HCT116 (cell line): ENCODE results near the gene MAP3K8.

Experiments
- CTCF ChIP-seq, 3 experiments: fragments of 200-600 bp in 1 of 3; sonication (generic) in 1 of 3; IDR thresholded peaks in 2 of 3; conservative IDR thresholded peaks in 1 of 3; 2 replicates each; pipeline ENCODE4 v1.5.1; 2012 to 2017; ENCODE audit warnings: low read depth in 2 of 3, low read length in 2 of 3, antibody characterized with exemption in 1 of 3, borderline replicate concordance in 1 of 3, control low read depth in 1 of 3, mild to moderate bottlenecking in 1 of 3, mixed read lengths in 1 of 3, mixed run types in 1 of 3, moderate library complexity in 1 of 3; ENCODE audit not compliant: insufficient read depth in 1 of 3
- ELF1 ChIP-seq: IDR thresholded peaks from 2 replicates; pipeline ENCODE4 v1.6.1; 2012; ENCODE audit warnings: low read depth, borderline replicate concordance
- EZH2 ChIP-seq: fragments of 200-600 bp; sonication (generic); IDR thresholded peaks from 2 replicates; pipeline ENCODE4 v1.6.1; 2017; ENCODE audit warnings: antibody characterized with exemption, mixed run types
- EZH2phosphoT487 ChIP-seq: fragments of 200-600 bp; IDR thresholded peaks from 2 replicates; pipeline ENCODE4 v1.6.1; 2018; ENCODE audit warnings: antibody characterized with exemption, borderline replicate concordance
- JUND ChIP-seq: IDR thresholded peaks from 2 replicates; pipeline ENCODE4 v1.6.1; 2012
- POLR2A ChIP-seq: IDR thresholded peaks from 2 replicates; pipeline ENCODE4 v1.7.0; 2011; ENCODE audit warnings: borderline replicate concordance; ENCODE audit not compliant: insufficient read depth, insufficient read length; ENCODE audit errors: extremely low read depth
- POLR2AphosphoS5 ChIP-seq: IDR thresholded peaks from 2 replicates; pipeline ENCODE4 v1.6.1; 2011; ENCODE audit warnings: mild to moderate bottlenecking, low read depth, low read length, moderate library complexity
- RAD21 ChIP-seq: IDR thresholded peaks from 2 replicates; pipeline ENCODE4 v1.6.1; 2012; ENCODE audit warnings: low read depth, mild to moderate bottlenecking
- SIN3A ChIP-seq: IDR thresholded peaks from 2 replicates; pipeline ENCODE4 v1.6.1; 2012; ENCODE audit warnings: low read depth
- SP1 ChIP-seq: IDR thresholded peaks from 2 replicates; pipeline ENCODE4 v1.6.1; 2012; ENCODE audit warnings: low read depth
- YY1 ChIP-seq: IDR thresholded peaks from 2 replicates; pipeline ENCODE4 v1.6.1; 2011; ENCODE audit warnings: low read length, low read depth, moderate library complexity, mild to moderate bottlenecking; ENCODE audit not compliant: insufficient replicate concordance; ENCODE audit errors: extremely low read depth
- TF ChIP-seq, protein P1 (sequence below): IDR thresholded peaks from 2 replicates; pipeline ENCODE4 v1.6.1; 2012; ENCODE audit warnings: low read depth
- TF ChIP-seq, protein P2 (sequence below): IDR thresholded peaks from 2 replicates; pipeline ENCODE4 v1.6.1; 2012
- TF ChIP-seq, protein P3 (sequence below): IDR thresholded peaks from 2 replicates; pipeline ENCODE4 v1.6.1; 2011; ENCODE audit warnings: mild to moderate bottlenecking, low read length, moderate library complexity; ENCODE audit not compliant: insufficient replicate concordance; ENCODE audit errors: extremely low read depth

GRCh38 chr10:30411263-30411662 lies 22.7 kb upstream of the MAP3K8 start:
- TF ChIP-seq CTCF (IDR thresholded peaks at IDR 0.05 in 2 of 3, conservative IDR thresholded peaks at IDR 0.05 in 1 of 3; ENCODE audit: borderline replicate concordance in 1 of 3, insufficient read depth in 1 of 3, low read depth in 2 of 3, low read length in 2 of 3) (no peak), POLR2A (no peak), ELF1 (no peak), EZH2 (no peak), JUND (no peak), POLR2AphosphoS5 (no peak), EZH2phosphoT487 (no peak), SP1 (no peak), YY1 (no peak), SIN3A (no peak), RAD21 (no peak)
- TF ChIP-seq, protein P1, sequence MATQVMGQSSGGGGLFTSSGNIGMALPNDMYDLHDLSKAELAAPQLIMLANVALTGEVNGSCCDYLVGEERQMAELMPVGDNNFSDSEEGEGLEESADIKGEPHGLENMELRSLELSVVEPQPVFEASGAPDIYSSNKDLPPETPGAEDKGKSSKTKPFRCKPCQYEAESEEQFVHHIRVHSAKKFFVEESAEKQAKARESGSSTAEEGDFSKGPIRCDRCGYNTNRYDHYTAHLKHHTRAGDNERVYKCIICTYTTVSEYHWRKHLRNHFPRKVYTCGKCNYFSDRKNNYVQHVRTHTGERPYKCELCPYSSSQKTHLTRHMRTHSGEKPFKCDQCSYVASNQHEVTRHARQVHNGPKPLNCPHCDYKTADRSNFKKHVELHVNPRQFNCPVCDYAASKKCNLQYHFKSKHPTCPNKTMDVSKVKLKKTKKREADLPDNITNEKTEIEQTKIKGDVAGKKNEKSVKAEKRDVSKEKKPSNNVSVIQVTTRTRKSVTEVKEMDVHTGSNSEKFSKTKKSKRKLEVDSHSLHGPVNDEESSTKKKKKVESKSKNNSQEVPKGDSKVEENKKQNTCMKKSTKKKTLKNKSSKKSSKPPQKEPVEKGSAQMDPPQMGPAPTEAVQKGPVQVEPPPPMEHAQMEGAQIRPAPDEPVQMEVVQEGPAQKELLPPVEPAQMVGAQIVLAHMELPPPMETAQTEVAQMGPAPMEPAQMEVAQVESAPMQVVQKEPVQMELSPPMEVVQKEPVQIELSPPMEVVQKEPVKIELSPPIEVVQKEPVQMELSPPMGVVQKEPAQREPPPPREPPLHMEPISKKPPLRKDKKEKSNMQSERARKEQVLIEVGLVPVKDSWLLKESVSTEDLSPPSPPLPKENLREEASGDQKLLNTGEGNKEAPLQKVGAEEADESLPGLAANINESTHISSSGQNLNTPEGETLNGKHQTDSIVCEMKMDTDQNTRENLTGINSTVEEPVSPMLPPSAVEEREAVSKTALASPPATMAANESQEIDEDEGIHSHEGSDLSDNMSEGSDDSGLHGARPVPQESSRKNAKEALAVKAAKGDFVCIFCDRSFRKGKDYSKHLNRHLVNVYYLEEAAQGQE: no peak
- TF ChIP-seq, protein P2, sequence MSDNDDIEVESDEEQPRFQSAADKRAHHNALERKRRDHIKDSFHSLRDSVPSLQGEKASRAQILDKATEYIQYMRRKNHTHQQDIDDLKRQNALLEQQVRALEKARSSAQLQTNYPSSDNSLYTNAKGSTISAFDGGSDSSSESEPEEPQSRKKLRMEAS: no peak
- TF ChIP-seq, protein P3, sequence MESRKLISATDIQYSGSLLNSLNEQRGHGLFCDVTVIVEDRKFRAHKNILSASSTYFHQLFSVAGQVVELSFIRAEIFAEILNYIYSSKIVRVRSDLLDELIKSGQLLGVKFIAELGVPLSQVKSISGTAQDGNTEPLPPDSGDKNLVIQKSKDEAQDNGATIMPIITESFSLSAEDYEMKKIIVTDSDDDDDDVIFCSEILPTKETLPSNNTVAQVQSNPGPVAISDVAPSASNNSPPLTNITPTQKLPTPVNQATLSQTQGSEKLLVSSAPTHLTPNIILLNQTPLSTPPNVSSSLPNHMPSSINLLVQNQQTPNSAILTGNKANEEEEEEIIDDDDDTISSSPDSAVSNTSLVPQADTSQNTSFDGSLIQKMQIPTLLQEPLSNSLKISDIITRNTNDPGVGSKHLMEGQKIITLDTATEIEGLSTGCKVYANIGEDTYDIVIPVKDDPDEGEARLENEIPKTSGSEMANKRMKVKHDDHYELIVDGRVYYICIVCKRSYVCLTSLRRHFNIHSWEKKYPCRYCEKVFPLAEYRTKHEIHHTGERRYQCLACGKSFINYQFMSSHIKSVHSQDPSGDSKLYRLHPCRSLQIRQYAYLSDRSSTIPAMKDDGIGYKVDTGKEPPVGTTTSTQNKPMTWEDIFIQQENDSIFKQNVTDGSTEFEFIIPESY: no peak
